ENCODE results near the gene EPHB6.

DNA sequence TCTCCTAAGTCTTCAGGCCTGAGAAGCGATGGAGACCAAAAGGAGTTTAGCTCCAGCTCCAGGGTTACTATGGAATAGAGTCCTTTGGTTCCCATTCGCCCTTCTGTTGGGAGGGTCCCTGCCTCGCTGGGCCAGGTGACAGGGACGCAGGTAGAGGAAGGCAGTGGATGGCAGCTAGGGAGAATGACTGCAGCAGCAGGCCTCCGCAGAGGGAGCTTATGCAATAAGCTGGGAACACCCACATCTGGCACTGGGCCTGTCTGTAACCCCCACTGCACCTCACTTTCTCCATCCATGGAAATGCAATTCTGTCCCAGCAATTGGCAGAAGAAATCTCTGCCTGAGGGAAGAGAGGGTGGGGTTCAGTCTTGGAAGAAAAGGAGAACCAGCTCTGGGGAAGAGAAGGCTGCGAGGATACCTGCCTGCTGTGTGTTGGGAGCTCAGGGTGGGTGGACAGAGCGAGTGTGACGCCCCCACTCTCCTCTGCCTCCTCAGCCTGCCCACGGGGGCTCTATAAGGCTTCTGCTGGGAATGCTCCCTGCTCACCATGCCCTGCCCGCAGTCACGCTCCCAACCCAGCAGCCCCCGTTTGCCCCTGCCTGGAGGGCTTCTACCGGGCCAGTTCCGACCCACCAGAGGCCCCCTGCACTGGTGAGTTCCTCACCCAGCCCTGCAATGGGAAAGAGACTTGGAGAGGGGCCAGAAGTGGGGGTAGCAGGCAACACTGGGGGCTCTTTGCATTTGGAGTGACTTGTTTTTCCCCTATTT lies 10.3 kb downstream of the EPHB6 start:
- TF ChIP-seq, protein P1, sequence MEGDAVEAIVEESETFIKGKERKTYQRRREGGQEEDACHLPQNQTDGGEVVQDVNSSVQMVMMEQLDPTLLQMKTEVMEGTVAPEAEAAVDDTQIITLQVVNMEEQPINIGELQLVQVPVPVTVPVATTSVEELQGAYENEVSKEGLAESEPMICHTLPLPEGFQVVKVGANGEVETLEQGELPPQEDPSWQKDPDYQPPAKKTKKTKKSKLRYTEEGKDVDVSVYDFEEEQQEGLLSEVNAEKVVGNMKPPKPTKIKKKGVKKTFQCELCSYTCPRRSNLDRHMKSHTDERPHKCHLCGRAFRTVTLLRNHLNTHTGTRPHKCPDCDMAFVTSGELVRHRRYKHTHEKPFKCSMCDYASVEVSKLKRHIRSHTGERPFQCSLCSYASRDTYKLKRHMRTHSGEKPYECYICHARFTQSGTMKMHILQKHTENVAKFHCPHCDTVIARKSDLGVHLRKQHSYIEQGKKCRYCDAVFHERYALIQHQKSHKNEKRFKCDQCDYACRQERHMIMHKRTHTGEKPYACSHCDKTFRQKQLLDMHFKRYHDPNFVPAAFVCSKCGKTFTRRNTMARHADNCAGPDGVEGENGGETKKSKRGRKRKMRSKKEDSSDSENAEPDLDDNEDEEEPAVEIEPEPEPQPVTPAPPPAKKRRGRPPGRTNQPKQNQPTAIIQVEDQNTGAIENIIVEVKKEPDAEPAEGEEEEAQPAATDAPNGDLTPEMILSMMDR (IDR thresholded peaks at IDR 0.05; ENCODE audit: low read length): no peak
- TF ChIP-seq EZH2 (IDR thresholded peaks at IDR 0.05; ENCODE audit: borderline replicate concordance, low read length): no peak

Data from OCI-LY1 (cell line).